GM12872 (cell line): Measurements from ENCODE around the gene LRRC52.
A peak's percentile ranks its signal among the peaks of the same experiment; 100 is the strongest.

ENCODE experiments used
- CTCF ChIP-seq: IDR thresholded peaks from 3 replicates; pipeline ENCODE4 v1.5.1; 2011; ENCODE audit warnings: low read depth, mild to moderate bottlenecking, low read length, moderate library complexity; ENCODE audit not compliant: insufficient read depth

LRRC52 gene

GRCh38 chr1:165592945-165593823 lies 49.4 kb downstream of the LRRC52 start:
- TF ChIP-seq CTCF, result peak; percentile 83

- no peak for TF ChIP-seq CTCF
Measured at GRCh38 chr1:165595246-165595938, 51.6 kb downstream of the LRRC52 start.

GRCh38 chr1:165597883-165598675 lies 54.3 kb downstream of the LRRC52 start:
- TF ChIP-seq CTCF, result no peak

GRCh38 chr1:165598676-165599059 lies 54.9 kb downstream of the LRRC52 start:
- TF ChIP-seq CTCF, result no peak

GRCh38 chr1:165600793-165601192 lies 57.0 kb downstream of the LRRC52 start:
- no peak for TF ChIP-seq CTCF

GRCh38 chr1:165603810-165604209 lies 60.0 kb downstream of the LRRC52 start:
- TF ChIP-seq CTCF, result no peak

- TF ChIP-seq CTCF, result no peak
Measured at GRCh38 chr1:165605246-165605645, 61.4 kb downstream of the LRRC52 start.
